ENCODE results near the gene AGTR2.

- no peak for TF ChIP-seq CTCF (IDR thresholded peaks at IDR 0.05; ENCODE audit: borderline replicate concordance, extremely low read depth, low read length, poor library complexity, severe bottlenecking)
- TF ChIP-seq EZH2 (IDR thresholded peaks at IDR 0.05; ENCODE audit: borderline replicate concordance, low read depth, low read length, severe bottlenecking), result no peak
Observed at GRCh38 chrX:116194649-116195048, 24.1 kb downstream of the AGTR2 start.

All from DND-41 (cell line).